Measurements from ENCODE around the gene FOXD4L3. TPM values are rescaled to one million over a fixed set of nuclear protein-coding genes. Genes with fewer than 3 reads are reported as not detected.
"Not testable (repeated sequence)": the region's sequence is repeated elsewhere in the genome, so short reads cannot be mapped to it uniquely, and the experiment has no call there.

FOXD4L3 gene
- total RNA-seq, 2 experiments from 2014 or later = 0.20 TPM; not detected in 1

GRCh38 chr9:68330531-68331173 is 28.0 kb downstream of the FOXD4L3 start:
- DNase-seq; H3K9me3 Mint-ChIP-seq; H3K4me1 Mint-ChIP-seq; CTCF ChIA-PET; H3K27ac Mint-ChIP-seq; H3K4me3 Mint-ChIP-seq; H3K27me3 Mint-ChIP-seq; POLR2A ChIA-PET; H3K36me3 Mint-ChIP-seq (ENCODE audit: low read depth): not testable (repeated sequence)

- H3K27ac Mint-ChIP-seq; H3K27me3 Mint-ChIP-seq; POLR2A ChIA-PET; H3K9me3 Mint-ChIP-seq; H3K4me1 Mint-ChIP-seq; DNase-seq; CTCF ChIA-PET; H3K4me3 Mint-ChIP-seq; H3K36me3 Mint-ChIP-seq (ENCODE audit: low read depth): not testable (repeated sequence)
Observed at GRCh38 chr9:68332122-68332521, 29.5 kb downstream of the FOXD4L3 start.

- H3K4me3 Mint-ChIP-seq; H3K9me3 Mint-ChIP-seq; H3K27ac Mint-ChIP-seq; DNase-seq; CTCF ChIA-PET; POLR2A ChIA-PET; H3K27me3 Mint-ChIP-seq; H3K4me1 Mint-ChIP-seq; H3K36me3 Mint-ChIP-seq (ENCODE audit: low read depth): not testable (repeated sequence)
Observed at GRCh38 chr9:68335935-68336334, 33.3 kb downstream of the FOXD4L3 start.

- H3K9me3 Mint-ChIP-seq = not testable (repeated sequence)
Observed at GRCh38 chr9:68336639-68337339, 34.1 kb downstream of the FOXD4L3 start.

GRCh38 chr9:68338000-68338399 is 35.3 kb downstream of the FOXD4L3 start:
- H3K27ac Mint-ChIP-seq; H3K4me1 Mint-ChIP-seq; H3K9me3 Mint-ChIP-seq; H3K36me3 Mint-ChIP-seq (ENCODE audit: low read depth); H3K27me3 Mint-ChIP-seq; DNase-seq; POLR2A ChIA-PET; CTCF ChIA-PET; H3K4me3 Mint-ChIP-seq: not testable (repeated sequence)

More at GRCh38 chr9:68336639-68337339, 34.1 kb downstream of the FOXD4L3 start:
- H3K4me1 Mint-ChIP-seq; H3K36me3 Mint-ChIP-seq (ENCODE audit: low read depth); POLR2A ChIA-PET; DNase-seq; H3K4me3 Mint-ChIP-seq; CTCF ChIA-PET; H3K27ac Mint-ChIP-seq; H3K27me3 Mint-ChIP-seq: not testable (repeated sequence)

- H3K4me3 Mint-ChIP-seq; POLR2A ChIA-PET; H3K27me3 Mint-ChIP-seq; H3K27ac Mint-ChIP-seq; H3K4me1 Mint-ChIP-seq; DNase-seq; H3K36me3 Mint-ChIP-seq (ENCODE audit: low read depth); H3K9me3 Mint-ChIP-seq: not testable (repeated sequence)
- CTCF ChIA-PET = interaction anchor here (0.6 kb wide), 1 partner anchor 226 kb away, joined by 3 read pairs; no protein-coding TSS in a partner anchor
Observed at GRCh38 chr9:68342265-68343025, 39.8 kb downstream of the FOXD4L3 start.

GRCh38 chr9:68343242-68343641 is 40.6 kb downstream of the FOXD4L3 start:
- H3K36me3 Mint-ChIP-seq (ENCODE audit: low read depth); H3K9me3 Mint-ChIP-seq; H3K4me1 Mint-ChIP-seq; H3K4me3 Mint-ChIP-seq; H3K27me3 Mint-ChIP-seq; H3K27ac Mint-ChIP-seq; POLR2A ChIA-PET; DNase-seq: not testable (repeated sequence)
- CTCF ChIA-PET = interaction anchor here (0.6 kb wide), 1 partner anchor 225 kb away, joined by 3 read pairs; no protein-coding TSS in a partner anchor

- H3K27ac Mint-ChIP-seq; DNase-seq; CTCF ChIA-PET; H3K36me3 Mint-ChIP-seq (ENCODE audit: low read depth); POLR2A ChIA-PET; H3K4me1 Mint-ChIP-seq; H3K27me3 Mint-ChIP-seq; H3K9me3 Mint-ChIP-seq; H3K4me3 Mint-ChIP-seq: not testable (repeated sequence)
Observed at GRCh38 chr9:68343992-68344391, 41.3 kb downstream of the FOXD4L3 start.

- H3K27ac Mint-ChIP-seq; H3K36me3 Mint-ChIP-seq (ENCODE audit: low read depth); CTCF ChIA-PET; H3K9me3 Mint-ChIP-seq; DNase-seq; H3K4me3 Mint-ChIP-seq; H3K4me1 Mint-ChIP-seq; POLR2A ChIA-PET: not testable (repeated sequence)
- peaks cover 25% of the 10 kb centered on the region for H3K27me3 Mint-ChIP-seq
Observed at GRCh38 chr9:68351689-68352088, 49.0 kb downstream of the FOXD4L3 start.

Other genes starting within 250 kb of the FOXD4L3 start
- gene ZNG1C, start 60.9 kb upstream of the FOXD4L3 start, total RNA-seq = 10 to 100 TPM in 1 of 2 experiments, 1 to 10 TPM in 1; 8.2 to 23.2 TPM
- gene PGM5, start 53.7 kb downstream of the FOXD4L3 start, total RNA-seq = not detected
- gene TMEM252, start 238.0 kb downstream of the FOXD4L3 start, total RNA-seq = not detected

Data from activated CD4-positive, alpha-beta T cell treated with anti-CD3 and anti-CD28 coated beads, Interleukin-2, amount 10 ng/mL, durations not matched to agents 7 days and 5 days (primary cell).